ENCODE results near the gene SCFD1.

- no peak for TF ChIP-seq CTCF (IDR thresholded peaks at IDR 0.05)
- TF ChIP-seq POLR2A (IDR thresholded peaks at IDR 0.05): no peak
Measured at GRCh38 chr14:30641207-30641606, 19.1 kb downstream of the SCFD1 start.

Data from esophagus squamous epithelium (tissue), 4 donors.